Mesothelial cell of epicardium (in vitro differentiated cells): ENCODE measurements around the gene E2F7. TPM values are rescaled to one million over a fixed set of nuclear protein-coding genes. Genes with fewer than 3 reads are reported as not detected.

Source experiments
- DNase-seq, 2 experiments: peaks; one replicate each; pipeline ENCODE4 v3.0.0; 2021; ENCODE audit warnings: low spot score in 2 of 2; ENCODE audit not compliant: unreplicated experiment in 2 of 2
- H3K27ac Mint-ChIP-seq: 2 replicates; pipeline ENCODE4 v1.8.0; 2021; ENCODE audit warnings: mixed read lengths
- H3K27me3 Mint-ChIP-seq: 2 replicates; pipeline ENCODE4 v1.8.0; 2021; ENCODE audit warnings: low read depth, mixed read lengths
- H3K36me3 Mint-ChIP-seq: 2 replicates; pipeline ENCODE4 v1.8.0; 2021; ENCODE audit warnings: mixed read lengths
- H3K4me1 Mint-ChIP-seq: 2 replicates; pipeline ENCODE4 v1.8.0; 2021; ENCODE audit warnings: mixed read lengths
- H3K4me3 Mint-ChIP-seq: 2 replicates; pipeline ENCODE4 v1.8.0; 2021; ENCODE audit warnings: mild to moderate bottlenecking, moderate library complexity, mixed read lengths
- H3K9me3 Mint-ChIP-seq: 2 replicates; pipeline ENCODE4 v1.8.0; 2021; ENCODE audit warnings: mixed read lengths
- total RNA-seq: library from RNA; stranded (reverse); gene quantifications from 3 replicates; pipeline ENCODE4 v1.2.1, GENCODE V29; 2021
- TF ChIP-seq, protein P1 (sequence below): fragments of 200-600 bp; sonication (generic); IDR thresholded peaks from one replicate; pipeline ENCODE4 v1.5.0; 2021; ENCODE audit warnings: antibody characterized with exemption; ENCODE audit not compliant: unreplicated experiment

The E2F7 gene
- total RNA-seq, 1 donor from 2014 or later: 7.7 TPM

GRCh38 chr12:77031745-77032144 is 33.6 kb downstream of the E2F7 start:
- Mint-ChIP-seq H3K4me3 (no peak overlapping the region), H3K27me3 (no peaks in the 10 kb centered on the region), H3K36me3 (peaks cover 20% of the 10 kb centered on the region), H3K27ac (no peak overlapping the region), H3K4me1 (no peaks in the 10 kb centered on the region), H3K9me3 (peaks cover 6% of the 10 kb centered on the region)
- TF ChIP-seq, protein P1, sequence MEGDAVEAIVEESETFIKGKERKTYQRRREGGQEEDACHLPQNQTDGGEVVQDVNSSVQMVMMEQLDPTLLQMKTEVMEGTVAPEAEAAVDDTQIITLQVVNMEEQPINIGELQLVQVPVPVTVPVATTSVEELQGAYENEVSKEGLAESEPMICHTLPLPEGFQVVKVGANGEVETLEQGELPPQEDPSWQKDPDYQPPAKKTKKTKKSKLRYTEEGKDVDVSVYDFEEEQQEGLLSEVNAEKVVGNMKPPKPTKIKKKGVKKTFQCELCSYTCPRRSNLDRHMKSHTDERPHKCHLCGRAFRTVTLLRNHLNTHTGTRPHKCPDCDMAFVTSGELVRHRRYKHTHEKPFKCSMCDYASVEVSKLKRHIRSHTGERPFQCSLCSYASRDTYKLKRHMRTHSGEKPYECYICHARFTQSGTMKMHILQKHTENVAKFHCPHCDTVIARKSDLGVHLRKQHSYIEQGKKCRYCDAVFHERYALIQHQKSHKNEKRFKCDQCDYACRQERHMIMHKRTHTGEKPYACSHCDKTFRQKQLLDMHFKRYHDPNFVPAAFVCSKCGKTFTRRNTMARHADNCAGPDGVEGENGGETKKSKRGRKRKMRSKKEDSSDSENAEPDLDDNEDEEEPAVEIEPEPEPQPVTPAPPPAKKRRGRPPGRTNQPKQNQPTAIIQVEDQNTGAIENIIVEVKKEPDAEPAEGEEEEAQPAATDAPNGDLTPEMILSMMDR: no peak
- no peak for DNase-seq

DNA sequence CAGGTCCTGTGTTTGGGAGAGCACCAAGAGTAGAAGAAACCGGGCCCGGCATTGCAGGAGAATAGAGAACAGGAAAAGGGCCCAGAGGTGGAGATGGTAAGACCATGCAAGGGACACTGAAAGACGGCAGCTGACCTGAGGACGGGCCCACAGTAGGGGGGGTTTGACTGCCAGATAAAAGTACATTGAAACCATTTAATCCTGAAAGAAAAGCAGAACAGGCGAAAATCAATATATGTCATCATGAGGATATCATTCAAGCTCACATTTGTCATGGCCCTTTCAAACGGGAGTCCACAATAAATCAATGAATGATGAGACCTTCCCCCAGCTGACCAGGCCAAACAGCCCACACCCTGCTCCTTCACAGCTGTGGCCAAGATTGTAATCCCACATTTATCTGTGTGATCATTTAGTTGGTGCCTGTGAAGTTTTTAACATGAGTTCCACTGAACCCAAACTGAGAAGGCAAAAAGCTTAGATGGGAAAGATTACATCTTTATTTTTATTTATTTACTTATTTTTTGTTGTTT is 39.5 kb downstream of the E2F7 start:
- H3K27ac Mint-ChIP-seq: no peak overlapping the region
- peaks cover 10% of the 10 kb centered on the region for H3K36me3 Mint-ChIP-seq
- H3K27me3 Mint-ChIP-seq: no peaks in the 10 kb centered on the region

GRCh38 chr12:77023501-77023900 is 41.9 kb downstream of the E2F7 start:
- Mint-ChIP-seq H3K4me1 (no peaks in the 10 kb centered on the region), H3K27ac (no peak overlapping the region), H3K27me3 (no peaks in the 10 kb centered on the region), H3K9me3 (no peaks in the 10 kb centered on the region), H3K36me3 (peaks cover 22% of the 10 kb centered on the region), H3K4me3 (no peak overlapping the region)
- TF ChIP-seq, protein P1: no peak
- no peak for DNase-seq

More for the DNA sequence above, 39.5 kb downstream of the E2F7 start:
- Mint-ChIP-seq H3K4me3 (no peak overlapping the region), H3K9me3 (no peaks in the 10 kb centered on the region), H3K4me1 (no peaks in the 10 kb centered on the region)
- DNase-seq: no peak
- TF ChIP-seq, protein P1: no peak

- no peak overlapping the region for H3K4me3 Mint-ChIP-seq
- H3K27me3 Mint-ChIP-seq: no peaks in the 10 kb centered on the region
- H3K9me3 Mint-ChIP-seq: peaks cover 7% of the 10 kb centered on the region
- TF ChIP-seq, protein P1: no peak
- peaks cover 27% of the 10 kb centered on the region for H3K36me3 Mint-ChIP-seq
- no peaks in the 10 kb centered on the region for H3K4me1 Mint-ChIP-seq
- DNase-seq: no peak
- no peak overlapping the region for H3K27ac Mint-ChIP-seq
These were observed 45.4 kb downstream of the E2F7 start for GRCh38 chr12:77019920-77020319.

- TF ChIP-seq, protein P1: no peak
- H3K27me3 Mint-ChIP-seq: peaks cover 2% of the 10 kb centered on the region
- H3K4me1 Mint-ChIP-seq: no peaks in the 10 kb centered on the region
- no peak for DNase-seq
- no peak overlapping the region for H3K27ac Mint-ChIP-seq
- peaks cover 7% of the 10 kb centered on the region for H3K9me3 Mint-ChIP-seq
- no peak overlapping the region for H3K4me3 Mint-ChIP-seq
- H3K36me3 Mint-ChIP-seq: peaks cover 18% of the 10 kb centered on the region
These were observed 48.8 kb downstream of the E2F7 start for GRCh38 chr12:77016606-77017005.

GRCh38 chr12:77013091-77013490 is 52.3 kb downstream of the E2F7 start:
- DNase-seq: no peak
- H3K27me3 Mint-ChIP-seq: peaks cover 2% of the 10 kb centered on the region
- H3K36me3 Mint-ChIP-seq: peaks cover 5% of the 10 kb centered on the region
- TF ChIP-seq, protein P1: no peak
- H3K4me1 Mint-ChIP-seq: peaks cover 5% of the 10 kb centered on the region
- H3K9me3 Mint-ChIP-seq: peaks cover 7% of the 10 kb centered on the region
- H3K27ac Mint-ChIP-seq: no peak overlapping the region
- H3K4me3 Mint-ChIP-seq: no peak overlapping the region
